DMS53 treated with DMSO at 0.1 percent for 48 hours (cell line): ENCODE measurements around the gene DUS4L.

Experiments used
- DNase-seq: peaks from one replicate; lab custom pipeline; 2025; ENCODE audit not compliant: unreplicated experiment; lab: John Stamatoyannopoulos, UW

DUS4L gene

GRCh38 chr7:107579885-107580715 is 16.3 kb downstream of the DUS4L start, which contains the start of gene BCAP29:
Gene BCAP29 (plus strand): TSS chr7:107580246. CDS start chr7:107580773, 527 bp downstream.
- peak; percentile 81 for DNase-seq

DNA sequence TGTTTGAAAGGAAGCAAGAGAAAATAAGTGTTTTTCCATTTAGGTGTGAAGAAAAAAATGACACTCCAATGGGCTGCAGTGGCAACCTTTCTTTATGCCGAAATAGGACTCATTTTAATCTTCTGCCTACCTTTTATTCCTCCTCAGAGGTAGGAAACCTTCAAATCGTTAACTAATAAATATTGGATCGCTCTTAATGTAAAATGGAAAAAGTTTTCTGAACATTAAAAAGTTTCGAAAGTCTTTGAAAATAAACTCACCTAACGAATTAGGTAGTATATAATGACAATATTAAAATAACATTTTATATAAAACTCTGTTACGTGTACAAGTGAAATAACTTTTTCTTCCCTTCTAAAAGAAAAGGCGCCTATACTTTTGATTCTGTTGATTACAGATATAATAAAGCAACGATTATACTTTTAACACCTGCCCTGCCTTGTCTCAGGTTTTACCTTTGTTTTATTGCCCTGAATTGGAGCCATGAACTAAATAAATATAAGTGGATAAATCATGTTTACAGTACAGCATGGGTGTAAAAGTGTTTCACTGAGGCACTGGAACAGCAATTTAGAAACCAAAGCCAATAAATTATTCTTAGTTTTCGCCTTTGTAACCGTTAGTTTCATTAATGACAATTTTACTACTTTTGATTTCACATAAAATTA is 17.1 kb downstream of the DUS4L start:
- no peak for DNase-seq

- DNase-seq, result no peak
Measured at GRCh38 chr7:107581387-107582013, 17.7 kb downstream of the DUS4L start.

- no peak for DNase-seq
Measured at GRCh38 chr7:107582875-107583274, 19.1 kb downstream of the DUS4L start.

GRCh38 chr7:107584716-107585115 is 20.9 kb downstream of the DUS4L start:
- DNase-seq, result no peak

DNA sequence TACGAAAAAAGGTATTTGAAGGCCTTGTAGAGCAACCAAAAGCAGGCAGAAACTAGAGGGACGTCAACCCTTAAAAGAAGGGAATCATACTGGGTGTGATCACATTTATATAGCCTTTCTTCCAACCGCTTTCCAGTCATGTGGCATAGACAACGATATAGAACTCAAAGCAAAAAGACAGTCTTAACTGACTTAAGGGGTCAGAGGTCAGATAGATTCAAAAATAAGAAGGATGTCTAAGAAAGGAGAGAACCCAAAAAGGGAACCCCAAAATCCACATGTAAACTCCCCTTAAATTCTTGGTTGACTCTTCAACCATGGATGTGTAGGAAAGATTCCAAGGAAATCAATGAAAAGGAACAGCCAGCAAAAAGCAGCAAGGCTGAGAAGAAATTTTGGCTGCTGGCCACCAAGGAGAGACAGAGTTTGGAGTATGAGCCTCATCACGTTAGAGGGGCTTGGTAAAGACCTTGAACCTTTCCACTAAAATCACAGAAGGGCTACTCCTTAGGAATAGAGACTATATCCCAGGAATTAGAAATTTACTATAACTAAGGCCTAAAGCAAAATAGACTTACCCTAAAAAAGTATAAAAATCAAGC is 24.9 kb downstream of the DUS4L start:
- no peak for DNase-seq

DNA sequence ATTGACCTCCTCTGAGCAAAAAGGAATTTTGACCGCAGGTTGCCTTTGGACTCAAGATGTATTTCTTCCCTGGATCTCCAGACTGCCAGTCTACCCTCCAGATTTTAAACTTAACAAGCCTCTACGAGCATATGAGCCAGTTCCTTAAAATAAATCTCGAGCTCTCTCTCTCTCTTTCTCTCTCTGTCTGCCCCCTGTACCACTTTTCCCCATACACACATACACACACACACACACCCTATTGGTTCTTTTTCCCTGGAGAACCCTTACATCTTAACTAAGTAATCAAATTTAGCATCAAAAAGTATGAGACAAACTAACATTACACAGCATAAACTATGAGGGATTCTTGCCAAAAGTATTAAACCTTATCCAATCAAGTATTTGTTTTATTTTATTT is 27.6 kb downstream of the DUS4L start:
- no peak for DNase-seq

GRCh38 chr7:107592361-107593024 is 28.7 kb downstream of the DUS4L start:
- DNase-seq, result no peak

DNA sequence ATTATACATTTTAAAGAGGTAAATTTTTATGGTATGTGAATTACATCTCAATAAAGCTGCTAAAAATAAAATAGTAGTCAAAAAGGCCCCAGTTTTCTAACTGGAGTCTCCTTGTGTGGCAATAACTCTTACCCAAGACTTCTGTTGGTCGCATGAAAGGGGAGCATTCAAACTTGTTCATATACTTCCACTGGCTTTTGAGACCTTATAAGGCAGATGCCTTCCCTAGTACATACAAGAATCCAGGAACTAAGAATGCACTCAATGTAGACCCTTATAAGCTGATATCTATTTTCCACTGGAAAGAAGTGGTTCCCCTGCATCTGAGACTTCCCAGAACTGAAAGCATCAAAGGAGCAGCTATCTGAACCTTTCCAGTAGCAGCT is 29.2 kb downstream of the DUS4L start:
- no peak for DNase-seq

DNA sequence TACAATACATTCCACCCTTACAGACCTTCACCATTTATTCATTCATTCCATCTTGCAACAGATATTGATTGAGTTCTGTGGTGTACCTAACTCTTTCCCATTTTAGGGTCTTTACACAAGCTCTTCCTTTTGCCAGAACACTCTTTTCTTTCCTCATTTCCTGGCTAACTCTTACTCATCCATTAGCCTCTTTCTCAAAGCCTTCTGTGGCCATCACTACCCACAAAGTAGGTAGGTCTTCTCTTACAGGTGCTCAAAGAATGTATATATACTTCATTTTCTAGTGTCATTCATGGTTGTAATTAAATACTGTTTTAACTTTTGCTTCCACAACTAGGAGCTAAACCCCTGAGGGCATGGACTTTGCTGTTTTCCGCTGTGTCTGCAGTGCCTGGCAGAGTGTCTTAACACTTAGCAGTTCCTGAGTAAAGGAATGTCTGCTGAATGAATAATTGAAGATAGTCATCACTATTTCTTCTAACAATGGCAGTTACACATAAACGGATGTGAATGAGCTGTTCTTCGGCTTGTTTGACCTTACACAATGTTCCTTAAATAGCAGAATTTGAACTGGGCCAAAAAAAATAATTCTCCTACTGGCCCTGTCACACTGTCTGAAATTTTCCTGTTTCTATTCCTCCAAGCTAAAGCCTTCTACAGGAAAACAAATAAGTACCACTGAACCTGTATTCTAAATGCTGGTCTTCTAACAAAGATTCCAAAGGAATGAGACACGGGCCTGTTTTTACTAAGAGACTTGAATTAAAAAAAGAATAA is 31.4 kb downstream of the DUS4L start:
- DNase-seq, result no peak

- DNase-seq, result no peak
Measured at GRCh38 chr7:107596881-107597581, 33.3 kb downstream of the DUS4L start.

GRCh38 chr7:107597582-107597916 is 33.8 kb downstream of the DUS4L start:
- DNase-seq, result no peak

GRCh38 chr7:107597953-107598352 is 34.2 kb downstream of the DUS4L start:
- no peak for DNase-seq

- no peak for DNase-seq
Measured at GRCh38 chr7:107599262-107599661, 35.5 kb downstream of the DUS4L start.

DNA sequence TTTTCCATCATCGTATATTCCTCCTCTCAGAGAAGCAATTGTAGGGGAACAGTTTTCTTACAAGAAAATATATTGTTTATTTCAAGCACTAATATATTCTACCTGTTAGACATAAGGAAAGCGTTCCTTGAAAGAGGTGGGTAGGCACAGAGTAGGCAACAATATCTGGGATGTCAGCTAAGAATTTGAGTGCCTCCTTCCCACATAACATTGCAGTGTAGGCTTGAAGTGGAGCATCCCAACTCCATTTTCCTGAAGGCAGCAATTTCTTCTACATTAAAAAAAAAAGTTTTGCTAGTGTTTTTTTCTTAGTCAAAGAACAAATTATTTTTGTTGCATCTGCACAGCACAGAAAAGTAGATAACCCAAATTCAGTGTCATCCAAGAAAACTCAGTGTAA is 37.0 kb downstream of the DUS4L start:
- DNase-seq, result no peak

GRCh38 chr7:107605218-107605815 is 41.5 kb downstream of the DUS4L start:
- no peak for DNase-seq

GRCh38 chr7:107606303-107606702 is 42.5 kb downstream of the DUS4L start:
- no peak for DNase-seq

- no peak for DNase-seq
Measured at GRCh38 chr7:107609811-107610261, 46.1 kb downstream of the DUS4L start.

DNA sequence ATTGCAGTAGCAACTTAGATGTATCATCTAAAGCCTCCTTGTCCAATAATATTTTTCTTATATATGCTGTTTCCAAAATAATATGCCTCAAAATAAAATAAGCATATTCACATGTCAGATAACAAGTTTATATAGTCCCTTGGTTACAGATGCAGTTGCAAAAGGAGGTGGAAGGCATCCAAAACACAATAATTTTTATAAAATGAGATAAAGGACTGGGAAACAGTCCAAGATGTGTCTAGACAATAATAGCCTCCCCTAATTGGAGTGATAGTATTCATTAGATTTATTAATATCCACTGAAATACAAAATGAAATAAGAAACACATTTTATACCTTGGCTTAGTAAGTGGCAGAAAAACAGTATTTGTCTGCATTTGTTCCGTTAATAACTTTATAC is 46.6 kb downstream of the DUS4L start:
- DNase-seq, result no peak
